GM11168 (cell line): Measurements from ENCODE around the gene CCDC82.

Experiments used
- in situ Hi-C: fragments of 300-500 bp; cut with MboI; formaldehyde crosslinking; loops from one replicate; pipeline ENCODE4 v1.12.0; 2022; ENCODE audit warnings: low sequenced_read_pairs; ENCODE audit not compliant: unreplicated experiment

Gene CCDC82

DNA sequence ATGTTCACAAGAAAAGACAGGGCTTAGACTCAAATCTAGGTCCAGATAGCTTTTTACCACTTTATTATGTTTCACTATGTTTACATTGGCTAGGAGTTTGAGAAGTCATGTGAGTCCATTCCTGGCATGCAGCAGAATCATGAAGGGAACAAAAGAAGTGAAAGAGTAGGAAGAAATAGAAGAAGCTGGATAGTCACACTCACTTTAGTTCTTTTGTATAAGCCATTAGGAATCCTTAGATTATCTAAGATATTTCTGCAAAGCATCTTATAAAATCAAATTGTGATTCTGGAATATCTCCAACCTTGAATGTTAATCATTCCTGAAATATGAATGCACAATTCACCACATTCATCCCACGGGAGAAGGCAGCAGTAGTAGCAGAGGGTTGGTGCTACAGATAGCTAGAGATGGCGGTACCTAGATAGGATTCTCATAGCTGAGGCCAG lies 78.6 kb downstream of the CCDC82 start:
- in situ Hi-C loops, result no loop called here

DNA sequence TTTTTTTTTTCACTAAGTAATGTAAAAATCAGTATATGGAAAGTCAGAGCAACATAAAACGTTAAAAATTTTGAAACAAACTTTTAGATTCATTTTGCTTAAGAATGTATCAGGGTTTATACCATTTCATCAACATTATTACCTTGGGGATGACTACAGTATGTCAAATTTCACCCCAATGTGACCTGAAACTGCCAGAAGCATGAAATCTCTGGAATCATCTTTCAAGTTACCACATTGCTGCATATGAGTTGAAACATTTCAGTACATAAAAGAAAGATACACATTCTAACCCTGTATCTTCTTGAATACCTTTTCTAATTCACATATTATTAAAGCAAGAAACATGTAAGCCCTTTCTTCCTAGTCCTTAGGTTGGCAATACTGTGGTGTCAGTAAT lies 79.5 kb downstream of the CCDC82 start:
- in situ Hi-C loops, result no loop called here

DNA sequence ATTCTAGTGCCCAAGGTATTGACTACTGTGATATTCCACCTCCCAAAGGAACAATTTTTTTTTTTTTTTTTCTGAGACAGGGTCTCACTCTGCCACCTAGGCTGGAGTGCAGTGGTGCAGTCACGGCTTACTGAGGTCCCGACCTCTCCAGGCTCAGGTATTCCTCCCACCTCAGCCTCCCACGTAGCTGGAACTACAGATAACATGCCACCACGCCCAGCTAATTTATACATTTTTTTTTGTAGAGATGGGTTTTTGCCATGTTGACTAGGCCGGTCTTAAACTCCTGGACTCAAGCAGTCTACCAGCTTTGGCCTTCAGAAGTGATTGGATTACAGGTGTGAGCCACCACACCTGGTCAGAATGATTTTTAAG lies 80.1 kb downstream of the CCDC82 start:
- in situ Hi-C loops, result no loop called here

DNA sequence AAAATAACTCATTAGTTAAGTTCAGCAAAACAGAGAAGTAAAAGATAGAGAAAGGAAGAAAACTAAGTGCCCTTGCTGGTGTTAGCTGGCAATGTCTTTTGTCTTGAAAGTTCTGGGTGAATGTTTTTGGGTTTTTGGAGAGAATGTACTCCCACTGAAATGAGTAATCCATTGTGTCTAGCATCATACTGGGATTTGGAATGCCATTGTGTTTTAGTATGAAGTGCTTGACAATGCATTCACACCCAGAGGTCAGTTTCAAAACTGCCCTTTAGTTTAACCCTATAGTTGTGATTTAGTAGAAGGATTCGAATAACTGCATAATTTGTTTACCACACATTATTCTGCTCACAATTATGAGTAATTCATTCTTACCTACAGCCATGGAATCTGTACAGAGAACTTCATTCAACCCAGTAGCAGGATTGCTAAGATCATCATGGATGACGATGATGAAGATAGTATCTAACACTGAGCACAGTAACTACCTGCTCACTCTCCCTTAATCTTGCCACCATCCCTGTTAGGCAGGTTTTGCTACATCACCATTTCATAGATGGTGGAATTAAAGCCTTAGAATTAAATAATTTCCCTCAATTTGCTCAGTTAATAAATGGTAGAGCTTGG lies 80.6 kb downstream of the CCDC82 start:
- in situ Hi-C loops, result no loop called here

DNA sequence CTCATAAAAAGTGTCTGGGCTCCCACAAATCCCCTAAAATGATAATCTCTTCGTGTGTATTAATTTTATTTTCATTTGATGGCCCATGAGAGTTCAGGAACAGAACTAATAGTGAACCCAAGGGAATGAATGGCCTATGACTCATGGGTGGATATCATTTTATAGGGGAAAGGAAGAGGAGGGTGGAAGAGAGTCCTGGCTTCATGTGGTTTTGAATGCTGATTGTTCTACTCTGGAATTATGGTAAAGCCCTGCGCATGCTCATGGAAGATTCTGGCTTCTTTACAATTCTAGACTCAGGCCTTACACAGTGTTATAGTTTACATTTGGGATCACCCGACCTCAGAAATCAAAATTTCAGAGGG lies 82.0 kb downstream of the CCDC82 start:
- in situ Hi-C loops, result no loop called here

DNA sequence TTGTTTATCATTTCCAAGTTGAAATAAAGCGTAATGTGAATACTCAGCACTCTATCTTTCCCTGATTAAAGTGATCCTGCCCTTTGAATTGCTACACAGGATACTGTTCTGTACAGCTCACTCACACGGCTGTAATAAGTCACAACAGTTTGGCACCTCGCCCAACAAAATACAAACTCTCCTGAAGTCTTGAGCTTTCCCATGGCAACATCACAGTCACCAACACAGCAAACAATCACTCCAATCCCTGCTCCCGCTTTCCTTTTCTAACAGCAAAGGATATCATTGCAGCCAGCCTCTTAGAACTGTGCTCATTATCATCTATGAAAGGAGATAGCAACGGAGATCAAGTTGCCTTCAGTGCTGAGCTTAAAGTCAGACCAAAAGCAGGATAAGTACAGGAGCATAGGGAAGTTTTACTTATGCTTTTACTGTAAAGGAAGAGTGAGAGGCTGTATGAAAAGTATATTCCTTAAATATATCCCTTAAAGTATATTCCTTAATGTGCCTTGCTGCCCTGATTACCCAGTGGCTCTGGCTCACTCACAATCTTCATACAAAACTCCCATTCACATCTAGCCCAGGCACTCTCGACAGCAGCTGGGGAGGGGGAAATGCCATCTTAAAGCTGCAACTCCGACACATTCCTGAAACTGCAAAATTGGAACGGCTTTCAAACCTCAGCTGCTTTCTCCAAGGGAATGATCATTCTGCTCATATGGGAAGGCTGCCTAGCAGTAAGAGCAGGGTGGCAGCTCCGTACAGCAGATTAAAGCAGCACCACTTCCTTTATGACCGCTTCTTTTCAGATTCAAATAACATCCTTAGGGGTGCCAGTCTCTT lies 82.6 kb downstream of the CCDC82 start:
- in situ Hi-C loops, result no loop called here

DNA sequence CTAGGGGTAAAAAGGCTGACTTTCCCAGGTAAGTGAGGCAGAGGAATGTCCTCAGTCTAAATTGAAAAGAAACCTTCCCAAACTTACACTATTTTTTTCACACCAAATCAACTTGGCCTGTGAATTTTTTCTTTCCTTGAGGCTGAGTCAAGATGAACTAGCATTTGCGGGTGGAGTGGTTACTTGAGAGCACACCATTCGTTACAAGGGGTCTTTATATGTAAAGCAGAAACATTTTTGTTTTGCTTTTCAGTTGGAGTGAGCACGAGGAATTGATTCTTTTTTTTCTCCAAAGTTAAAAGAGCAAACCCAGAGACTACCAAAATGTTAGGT lies 83.1 kb downstream of the CCDC82 start:
- in situ Hi-C loops, result no loop called here

DNA sequence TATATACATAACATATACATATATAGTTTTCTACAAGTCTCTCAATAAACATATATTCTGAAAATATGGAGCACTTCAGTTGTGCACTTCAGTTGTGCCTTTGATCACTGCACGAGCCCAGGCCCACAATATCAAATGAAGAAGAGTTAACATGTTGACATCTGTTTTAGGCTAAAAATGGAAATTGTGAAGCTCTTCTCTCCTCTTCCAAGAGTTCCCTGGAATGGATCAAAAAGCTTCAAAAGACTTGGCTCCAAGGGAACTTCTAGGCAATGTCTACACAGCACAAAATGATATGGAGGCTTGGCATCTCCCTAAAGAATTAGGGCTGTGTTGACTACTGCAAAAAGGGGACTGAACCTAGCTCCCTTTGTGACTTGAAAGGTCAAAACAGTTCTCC lies 83.6 kb downstream of the CCDC82 start:
- in situ Hi-C loops, result no loop called here

DNA sequence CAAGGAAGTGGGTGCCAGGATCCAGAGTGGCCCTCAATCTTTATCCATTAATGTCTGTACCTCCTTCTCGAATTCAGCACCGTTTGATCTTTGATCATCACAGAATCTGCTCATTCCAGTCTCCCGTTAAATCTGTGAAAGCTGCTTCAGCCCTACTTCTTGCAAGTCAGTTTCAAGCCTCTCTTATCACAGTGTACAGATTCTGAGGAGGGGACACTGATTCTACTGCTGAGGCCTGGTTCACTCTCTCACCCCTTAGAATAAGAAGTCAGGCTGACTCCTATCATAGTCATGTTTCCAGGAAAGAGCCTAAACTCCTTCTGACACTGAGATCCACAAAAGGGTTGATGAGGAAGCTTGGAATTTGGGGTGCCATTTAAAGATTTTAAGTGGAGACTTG lies 85.7 kb downstream of the CCDC82 start:
- in situ Hi-C loops, result no loop called here

DNA sequence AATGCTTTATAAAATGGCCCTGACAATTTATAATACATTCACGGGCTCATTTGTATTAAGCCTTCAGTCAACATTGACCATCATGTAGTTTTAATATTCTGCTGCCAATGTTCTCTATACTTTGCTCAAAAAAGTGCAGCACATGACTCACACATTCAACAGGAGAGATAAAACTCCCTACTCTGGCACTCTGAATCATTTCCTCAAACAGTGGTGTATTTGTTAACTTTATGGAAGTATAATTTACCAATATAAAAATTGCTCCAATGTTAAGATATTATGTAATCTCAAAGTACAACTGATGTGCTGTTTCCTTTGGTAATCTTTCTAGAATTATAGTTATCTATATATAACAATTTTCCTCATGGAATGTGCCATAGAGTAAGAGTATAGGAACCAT lies 86.6 kb downstream of the CCDC82 start:
- in situ Hi-C loops, result no loop called here
